Activated T-cell treated with anti-CD3 and anti-CD28 coated beads, Interleukin-2, amount 50 U/mL, for 24 hours (primary cell): ENCODE data around the gene LDLRAD4.
"Not testable (repeated sequence)": the region's sequence is repeated elsewhere in the genome, so short reads cannot be mapped to it uniquely, and the experiment has no call there.

Experiments
- DNase-seq: peaks from one replicate; pipeline ENCODE4 v3.0.0-alpha.2; 2020
- H3K27ac Mint-ChIP-seq: 2 replicates; pipeline ENCODE4 v1.8.0; 2020; ENCODE audit warnings: mild to moderate bottlenecking, mixed read lengths
- H3K27me3 Mint-ChIP-seq: 2 replicates; pipeline ENCODE4 v1.8.0; 2020; ENCODE audit warnings: mixed read lengths
- H3K36me3 Mint-ChIP-seq: 2 replicates; pipeline ENCODE4 v1.8.0; 2020; ENCODE audit warnings: low read depth, mixed read lengths
- H3K4me1 Mint-ChIP-seq: 2 replicates; pipeline ENCODE4 v1.8.0; 2020; ENCODE audit warnings: low read depth, mixed read lengths
- H3K4me3 Mint-ChIP-seq: 2 replicates; pipeline ENCODE4 v1.8.0; 2020; ENCODE audit warnings: mild to moderate bottlenecking, moderate library complexity, mixed read lengths
- H3K9me3 Mint-ChIP-seq: 2 replicates; pipeline ENCODE4 v1.8.0; 2020; ENCODE audit warnings: mixed read lengths

The LDLRAD4 gene

GRCh38 chr18:13259701-13260100, 41.1 kb downstream of the LDLRAD4 start:
- peaks cover 36% of the 10 kb centered on the region for H3K4me1 Mint-ChIP-seq
- peaks cover 5% of the 10 kb centered on the region for H3K27me3 Mint-ChIP-seq
- H3K9me3 Mint-ChIP-seq, result no peaks in the 10 kb centered on the region
- no peak overlapping the region for H3K4me3 Mint-ChIP-seq
- H3K27ac Mint-ChIP-seq, result no peak overlapping the region
- DNase-seq, result peak; percentile 14
- H3K36me3 Mint-ChIP-seq, result no peaks in the 10 kb centered on the region

- peaks cover 42% of the 10 kb centered on the region for H3K4me1 Mint-ChIP-seq
- H3K9me3 Mint-ChIP-seq, result no peaks in the 10 kb centered on the region
- no peaks in the 10 kb centered on the region for H3K36me3 Mint-ChIP-seq
- no peak overlapping the region for H3K4me3 Mint-ChIP-seq
- peak overlapping the region; percentile 15 for H3K27ac Mint-ChIP-seq
- peak; percentile 28 for DNase-seq
- H3K27me3 Mint-ChIP-seq, result peaks cover 5% of the 10 kb centered on the region
These were observed 41.8 kb downstream of the LDLRAD4 start for GRCh38 chr18:13260197-13260934.

- Mint-ChIP-seq H3K36me3 (no peaks in the 10 kb centered on the region), H3K4me3 (peak overlapping the region; percentile 45), H3K27ac (peak overlapping the region; percentile 85), H3K9me3 (no peaks in the 10 kb centered on the region), H3K27me3 (peaks cover 5% of the 10 kb centered on the region), H3K4me1 (peaks cover 50% of the 10 kb centered on the region)
- no peak for DNase-seq
These were observed 42.5 kb downstream of the LDLRAD4 start for GRCh38 chr18:13260935-13261640.

- peak; percentile 34 for DNase-seq
- Mint-ChIP-seq H3K27me3 (peaks cover 5% of the 10 kb centered on the region), H3K9me3 (no peaks in the 10 kb centered on the region), H3K36me3 (no peaks in the 10 kb centered on the region), H3K27ac (peak overlapping the region; percentile 85), H3K4me1 (peaks cover 57% of the 10 kb centered on the region), H3K4me3 (peak overlapping the region; percentile 45)
These were observed 43.2 kb downstream of the LDLRAD4 start for GRCh38 chr18:13261661-13262357.

GRCh38 chr18:13262358-13262680, 43.8 kb downstream of the LDLRAD4 start:
- not testable (repeated sequence) for H3K27me3 Mint-ChIP-seq, DNase-seq, H3K27ac Mint-ChIP-seq, H3K4me3 Mint-ChIP-seq, H3K9me3 Mint-ChIP-seq, H3K36me3 Mint-ChIP-seq
- H3K4me1 Mint-ChIP-seq, result peaks cover 62% of the 10 kb centered on the region

GRCh38 chr18:13262839-13263691, 44.5 kb downstream of the LDLRAD4 start:
- Mint-ChIP-seq H3K9me3 (no peaks in the 10 kb centered on the region), H3K27me3 (peaks cover 5% of the 10 kb centered on the region), H3K27ac (peak overlapping the region; percentile 23), H3K4me1 (peaks cover 69% of the 10 kb centered on the region), H3K4me3 (no peak overlapping the region), H3K36me3 (no peaks in the 10 kb centered on the region)
- peak; percentile 23 for DNase-seq

GRCh38 chr18:13264091-13265007, 45.8 kb downstream of the LDLRAD4 start:
- peaks cover 5% of the 10 kb centered on the region for H3K27me3 Mint-ChIP-seq
- H3K4me1 Mint-ChIP-seq, result peaks cover 82% of the 10 kb centered on the region
- H3K27ac Mint-ChIP-seq, result peak overlapping the region; percentile 99

GRCh38 chr18:13265008-13265910, 46.7 kb downstream of the LDLRAD4 start:
- peak overlapping the region; percentile 99 for H3K27ac Mint-ChIP-seq
- H3K4me3 Mint-ChIP-seq, result peak overlapping the region; percentile 77
- H3K36me3 Mint-ChIP-seq, result no peaks in the 10 kb centered on the region
- peak; percentile 67 for DNase-seq
- no peaks in the 10 kb centered on the region for H3K9me3 Mint-ChIP-seq
- H3K4me1 Mint-ChIP-seq, result peaks cover 85% of the 10 kb centered on the region
- H3K27me3 Mint-ChIP-seq, result peaks cover 5% of the 10 kb centered on the region

More at GRCh38 chr18:13264091-13265007, 45.8 kb downstream of the LDLRAD4 start:
- H3K4me3 Mint-ChIP-seq, result no peak overlapping the region
- no peaks in the 10 kb centered on the region for H3K36me3 Mint-ChIP-seq
- DNase-seq, result peak; percentile 23
- no peaks in the 10 kb centered on the region for H3K9me3 Mint-ChIP-seq

- H3K36me3 Mint-ChIP-seq, result no peaks in the 10 kb centered on the region
- peak overlapping the region; percentile 99 for H3K27ac Mint-ChIP-seq
- no peak for DNase-seq
- peaks cover 5% of the 10 kb centered on the region for H3K27me3 Mint-ChIP-seq
- H3K9me3 Mint-ChIP-seq, result no peaks in the 10 kb centered on the region
- H3K4me1 Mint-ChIP-seq, result peaks cover 84% of the 10 kb centered on the region
- peak overlapping the region; percentile 77 for H3K4me3 Mint-ChIP-seq
These were observed 47.3 kb downstream of the LDLRAD4 start for GRCh38 chr18:13265911-13266217.

GRCh38 chr18:13266218-13267100, 47.9 kb downstream of the LDLRAD4 start:
- Mint-ChIP-seq H3K27me3 (peaks cover 2% of the 10 kb centered on the region), H3K4me3 (peak overlapping the region; percentile 77), H3K4me1 (peaks cover 81% of the 10 kb centered on the region), H3K27ac (peak overlapping the region; percentile 99), H3K9me3 (no peaks in the 10 kb centered on the region), H3K36me3 (no peaks in the 10 kb centered on the region)
- peak; percentile 71 for DNase-seq

- H3K9me3 Mint-ChIP-seq, result no peaks in the 10 kb centered on the region
These were observed 48.9 kb downstream of the LDLRAD4 start for GRCh38 chr18:13267431-13267873.

More at GRCh38 chr18:13267431-13267873, 48.9 kb downstream of the LDLRAD4 start:
- no peaks in the 10 kb centered on the region for H3K27me3 Mint-ChIP-seq
- H3K4me1 Mint-ChIP-seq, result peaks cover 79% of the 10 kb centered on the region
- H3K36me3 Mint-ChIP-seq, result no peaks in the 10 kb centered on the region
- DNase-seq, result peak; percentile 44
- peak overlapping the region; percentile 99 for H3K27ac Mint-ChIP-seq
- H3K4me3 Mint-ChIP-seq, result peak overlapping the region; percentile 77
